BLaER1 treated with 17β-estradiol and CSF1 and Interleukin-3, amounts not matched to agents 10 nM and 100 nM (cell line): ENCODE data around the gene CDH24.

ENCODE experiments used
- H3K27ac ChIP-seq, 11 experiments: shearing (Covaris generic); formaldehyde crosslinking; 2 replicates each; pipeline ENCODE4 v1.8.1; 2022
- H3K27me3 ChIP-seq, 11 experiments: shearing (Covaris generic); formaldehyde crosslinking; 2 replicates each; pipeline ENCODE4 v1.8.1; 2022
- H3K36me3 ChIP-seq, 11 experiments: shearing (Covaris generic); formaldehyde crosslinking; 2 replicates each; pipeline ENCODE4 v1.8.1; 2022
- H3K4me1 ChIP-seq, 10 experiments: shearing (Covaris generic); formaldehyde crosslinking; 2 replicates each; pipeline ENCODE4 v1.8.1; 2022
- H3K4me2 ChIP-seq, 11 experiments: shearing (Covaris generic); formaldehyde crosslinking; 2 replicates each; pipeline ENCODE4 v1.8.1; 2022
- H3K4me3 ChIP-seq, 10 experiments: shearing (Covaris generic); formaldehyde crosslinking; 2 replicates each; pipeline ENCODE4 v1.8.1; 2022
- H3K9ac ChIP-seq, 11 experiments: shearing (Covaris generic); formaldehyde crosslinking; 2 replicates each; pipeline ENCODE4 v1.8.1; 2022
- H3K9me3 ChIP-seq, 11 experiments: shearing (Covaris generic); formaldehyde crosslinking; replicated peaks in 1 of 11; 2 replicates each; pipeline ENCODE4 v1.8.1; 2022
- H4K20me1 ChIP-seq, 11 experiments: shearing (Covaris generic); formaldehyde crosslinking; 2 replicates each; pipeline ENCODE4 v1.8.1; 2022
- Cebpa-rat ChIP-seq, 11 experiments: shearing (Covaris generic); IDR thresholded peaks; 2 replicates each; pipeline ENCODE4 v1.8.1; 2022

The CDH24 gene

GRCh38 chr14:23055147-23055550, 2.2 kb downstream of the CDH24 start:
- Histone ChIP-seq H3K4me3 (no peak overlapping the region), H3K9me3 (no peaks in the 10 kb centered on the region), H3K4me2 (peak overlapping the region in 6 of 11 experiments; percentile 96 to 100 (median 100); a peak in 10 of 22 replicates), H3K27ac (0 out of 22 replicates have a peak overlapping the region, but pooled peaks of 1 of the 11 experiments have one; percentile 29), H3K27me3 (peaks cover 3 to 11% (median 8%) of the 10 kb centered on the region in 11 experiments; a peak in 15 of 22 replicates), H3K9ac (peak overlapping the region in 3 of 11 experiments; percentile 26 to 82 (median 81); a peak in 4 of 22 replicates), H3K4me1 (peaks cover 19 to 55% (median 36%) of the 10 kb centered on the region in 10 experiments; a peak in 19 of 20 replicates), H3K36me3 (peaks cover 16 to 21% (median 19%) of the 10 kb centered on the region in 11 experiments), H4K20me1 (peaks cover 20 to 48% (median 27%) of the 10 kb centered on the region in 11 experiments; a peak in 21 of 22 replicates)
- no peak for TF ChIP-seq Cebpa-rat (IDR thresholded peaks at IDR 0.05)

- Histone ChIP-seq H3K27me3 (peaks cover 3 to 11% (median 8%) of the 10 kb centered on the region in 11 experiments; a peak in 15 of 22 replicates), H3K4me1 (peaks cover 18 to 46% (median 31%) of the 10 kb centered on the region in 10 experiments; a peak in 19 of 20 replicates), H3K9me3 (no peaks in the 10 kb centered on the region), H3K27ac (no peak overlapping the region), H3K36me3 (peaks cover 7 to 12% (median 10%) of the 10 kb centered on the region in 11 experiments), H3K4me3 (no peak overlapping the region), H3K4me2 (no peak overlapping the region), H4K20me1 (peaks cover 11 to 39% (median 17%) of the 10 kb centered on the region in 11 experiments; a peak in 21 of 22 replicates), H3K9ac (no peak overlapping the region)
- TF ChIP-seq Cebpa-rat (IDR thresholded peaks at IDR 0.05): no peak
Measured at GRCh38 chr14:23054000-23054811, 3.1 kb downstream of the CDH24 start.

- no peaks in the 10 kb centered on the region for H3K9me3 ChIP-seq
- H3K4me1 ChIP-seq: peaks cover 18 to 38% (median 25%) of the 10 kb centered on the region in 10 experiments; a peak in 19 of 20 replicates
- peaks cover 4 to 31% (median 9%) of the 10 kb centered on the region in 11 experiments; a peak in 21 of 22 replicates for H4K20me1 ChIP-seq
- peak overlapping the region in 2 of 11 experiments; percentile 30 to 44; a peak in 2 of 22 replicates for H3K9ac ChIP-seq
- no peak for TF ChIP-seq Cebpa-rat (IDR thresholded peaks at IDR 0.05)
- no peak overlapping the region for H3K4me3 ChIP-seq
- H3K27ac ChIP-seq: no peak overlapping the region
- H3K27me3 ChIP-seq: peaks cover 3 to 11% (median 8%) of the 10 kb centered on the region in 11 experiments; a peak in 15 of 22 replicates
- no peak overlapping the region for H3K4me2 ChIP-seq
- peaks cover 0 to 4% (median 2%) of the 10 kb centered on the region in 11 experiments; a peak in 8 of 22 replicates for H3K36me3 ChIP-seq
Measured at GRCh38 chr14:23053426-23053825, 3.9 kb downstream of the CDH24 start.

- TF ChIP-seq Cebpa-rat (IDR thresholded peaks at IDR 0.05): no peak
- Histone ChIP-seq H3K27ac (no peak overlapping the region), H3K9me3 (no peaks in the 10 kb centered on the region), H3K36me3 (no peaks in the 10 kb centered on the region; a peak in 2 of 22 replicates), H3K4me1 (peaks cover 16 to 31% (median 21%) of the 10 kb centered on the region in 10 experiments; a peak in 19 of 20 replicates), H3K9ac (peak overlapping the region in 3 of 11 experiments; percentile 18 to 44 (median 20); a peak in 2 of 22 replicates), H3K27me3 (peaks cover 3 to 11% (median 8%) of the 10 kb centered on the region in 11 experiments; a peak in 15 of 22 replicates), H3K4me2 (no peak overlapping the region), H3K4me3 (no peak overlapping the region), H4K20me1 (peaks cover 0 to 23% (median 4%) of the 10 kb centered on the region in 11 experiments; a peak in 13 of 22 replicates)
Measured at GRCh38 chr14:23052671-23053070, 4.6 kb downstream of the CDH24 start.

GRCh38 chr14:23052182-23052623, 5.1 kb downstream of the CDH24 start:
- peaks cover 0 to 19% (median 4%) of the 10 kb centered on the region in 11 experiments; a peak in 7 of 22 replicates for H4K20me1 ChIP-seq
- H3K27ac ChIP-seq: no peak overlapping the region
- no peaks in the 10 kb centered on the region; a peak in 2 of 22 replicates for H3K36me3 ChIP-seq
- H3K4me1 ChIP-seq: peaks cover 15 to 30% (median 22%) of the 10 kb centered on the region in 10 experiments; a peak in 19 of 20 replicates
- no peak overlapping the region for H3K4me3 ChIP-seq
- TF ChIP-seq Cebpa-rat (IDR thresholded peaks at IDR 0.05): no peak
- peaks cover 2 to 8% (median 6%) of the 10 kb centered on the region in 11 experiments; a peak in 15 of 22 replicates for H3K27me3 ChIP-seq
- peak overlapping the region in 3 of 11 experiments; percentile 18 to 44 (median 20); a peak in 2 of 22 replicates for H3K9ac ChIP-seq
- H3K4me2 ChIP-seq: no peak overlapping the region
- H3K9me3 ChIP-seq: no peaks in the 10 kb centered on the region

DNA sequence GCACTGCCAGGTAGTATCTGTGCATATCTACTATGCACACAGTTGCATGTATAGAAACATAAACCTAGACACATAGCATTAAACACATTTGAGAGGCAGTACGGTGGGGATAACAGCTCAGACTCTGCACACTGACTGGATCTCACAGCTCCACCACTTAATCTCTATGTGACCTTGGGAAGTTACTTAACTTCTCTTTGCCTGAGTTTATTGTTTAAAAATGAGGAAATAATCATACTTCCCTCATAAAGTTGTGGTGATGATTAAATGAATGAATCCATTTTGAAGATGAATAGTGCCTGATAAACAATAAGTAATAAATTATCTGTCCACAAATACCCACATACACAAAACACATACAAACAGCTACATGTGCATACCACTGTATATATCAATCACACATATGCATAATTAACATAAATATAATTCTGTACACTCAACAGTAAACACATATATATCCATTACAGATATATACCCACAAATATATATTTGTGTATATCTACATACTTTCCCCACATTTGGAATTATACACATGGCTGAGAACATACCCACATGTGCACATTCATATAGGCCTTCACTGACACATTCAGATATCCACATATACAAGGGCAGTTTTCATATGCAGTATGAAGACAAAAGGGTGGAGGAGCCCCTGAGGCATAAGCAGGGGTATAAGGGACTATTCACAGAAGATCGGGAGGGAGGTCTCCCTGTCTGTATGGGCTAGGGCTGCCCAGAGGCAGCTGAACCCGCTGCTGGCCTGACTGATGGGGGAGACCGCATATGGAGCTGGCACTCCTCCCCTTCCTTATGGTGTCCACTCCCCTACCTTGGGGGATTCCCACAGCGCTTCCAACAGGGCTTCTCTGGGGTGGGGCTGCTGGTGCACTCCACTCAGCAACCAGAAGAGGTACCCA, 5.9 kb downstream of the CDH24 start:
- no peak overlapping the region for H3K27ac ChIP-seq
- no peak overlapping the region for H3K4me3 ChIP-seq
- H3K27me3 ChIP-seq: no peaks in the 10 kb centered on the region; a peak in 1 of 22 replicates
- H3K36me3 ChIP-seq: no peaks in the 10 kb centered on the region; a peak in 2 of 22 replicates
- H4K20me1 ChIP-seq: peaks cover 0 to 11% (median 0%) of the 10 kb centered on the region in 11 experiments; a peak in 6 of 22 replicates
- TF ChIP-seq Cebpa-rat (IDR thresholded peaks at IDR 0.05): no peak
- peaks cover 7 to 27% (median 20%) of the 10 kb centered on the region in 10 experiments; a peak in 19 of 20 replicates for H3K4me1 ChIP-seq
- H3K9ac ChIP-seq: peak overlapping the region in 1 of 11 experiments; percentile 44; a peak in 1 of 22 replicates
- no peaks in the 10 kb centered on the region for H3K9me3 ChIP-seq
- H3K4me2 ChIP-seq: no peak overlapping the region

DNA sequence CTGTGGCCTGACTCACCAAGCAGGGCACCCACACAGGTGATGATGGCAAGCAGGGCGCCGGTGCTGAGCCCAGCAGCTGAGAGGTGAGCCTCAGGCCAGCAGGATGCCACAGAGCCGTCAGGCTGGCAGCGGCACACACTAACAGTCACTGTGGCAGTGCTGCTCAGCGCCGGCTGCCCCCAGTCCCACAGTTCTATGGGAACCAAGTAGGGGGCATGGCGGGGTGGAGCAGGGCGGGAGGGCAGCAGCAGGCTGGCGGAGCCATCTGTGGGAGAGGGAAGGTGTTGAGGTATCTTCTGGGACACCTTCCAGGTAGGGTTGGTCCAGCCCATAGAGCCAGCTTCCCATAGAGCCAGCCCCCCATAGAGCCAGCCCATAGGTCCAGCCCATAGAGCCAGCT, 8.3 kb downstream of the CDH24 start:
- no peak overlapping the region for H3K4me2 ChIP-seq

More for the DNA sequence above, 8.3 kb downstream of the CDH24 start:
- Histone ChIP-seq H3K4me3 (no peak overlapping the region), H4K20me1 (no peaks in the 10 kb centered on the region), H3K36me3 (no peaks in the 10 kb centered on the region; a peak in 2 of 22 replicates), H3K27ac (no peak overlapping the region), H3K9me3 (no peaks in the 10 kb centered on the region), H3K4me1 (peaks cover 0 to 31% (median 21%) of the 10 kb centered on the region in 10 experiments; a peak in 15 of 20 replicates), H3K9ac (no peak overlapping the region), H3K27me3 (no peaks in the 10 kb centered on the region)
- no peak for TF ChIP-seq Cebpa-rat (IDR thresholded peaks at IDR 0.05)
